Liver (tissue), 3 donors: ENCODE results near the gene RNGTT.

Experiments
- ATF3 ChIP-seq: IDR thresholded peaks from 2 replicates; pipeline ENCODE4 v1.6.1; 2016; ENCODE audit warnings: antibody characterized with exemption
- CTCF ChIP-seq: fragments of 150-350 bp; IDR thresholded peaks from 2 replicates; pipeline ENCODE4 v1.5.1; 2017; ENCODE audit warnings: improper control_type of control experiment, low read depth, low read length; ENCODE audit not compliant: missing input control
- EGR1 ChIP-seq, 2 donors: IDR thresholded peaks; 2 replicates each; pipeline ENCODE4 v1.6.1; 2016 to 2018; ENCODE audit warnings: antibody characterized with exemption in 2 of 2, low read depth in 2 of 2
- FOXA1 ChIP-seq: IDR thresholded peaks from 2 replicates; pipeline ENCODE4 v1.6.1; 2016; ENCODE audit warnings: antibody characterized with exemption
- MAX ChIP-seq: IDR thresholded peaks from 2 replicates; pipeline ENCODE4 v1.6.1; 2016; ENCODE audit warnings: antibody characterized with exemption
- NR2F2 ChIP-seq: IDR thresholded peaks from 2 replicates; pipeline ENCODE4 v1.6.1; 2016; ENCODE audit warnings: antibody characterized with exemption
- RAD21 ChIP-seq, 2 donors: IDR thresholded peaks; 2 replicates each; pipeline ENCODE4 v1.6.1; 2016; ENCODE audit warnings: antibody characterized with exemption in 2 of 2, mild to moderate bottlenecking in 2 of 2
- REST ChIP-seq: IDR thresholded peaks from 2 replicates; pipeline ENCODE4 v1.6.1; 2016; ENCODE audit warnings: antibody characterized with exemption, mild to moderate bottlenecking
- TAF1 ChIP-seq: conservative IDR thresholded peaks from 2 replicates; pipeline ENCODE4 v1.6.1; 2016; ENCODE audit warnings: antibody characterized with exemption, mild to moderate bottlenecking
- donor health status: healthy.
- donor health status: healthy.

- no peak for TF ChIP-seq EGR1 (IDR thresholded peaks at IDR 0.05; ENCODE audit: low read depth in 2 of 2)
- TF ChIP-seq CTCF, result no peak
- no peak for TF ChIP-seq ATF3
- TF ChIP-seq MAX, result no peak
- no peak for TF ChIP-seq TAF1
- no peak for TF ChIP-seq RAD21 (IDR thresholded peaks at IDR 0.05)
- no peak for TF ChIP-seq NR2F2
- no peak for TF ChIP-seq FOXA1
- no peak for TF ChIP-seq REST
Measured at GRCh38 chr6:88705601-88706000, 257.8 kb downstream of the RNGTT start.
